Osteoblast (primary cell): ENCODE data around the gene ANKRD33. TPM values are rescaled to one million over a fixed set of nuclear protein-coding genes. Genes with fewer than 3 reads are reported as not detected.

Experiments used
- DNase-seq: peaks from one replicate; pipeline ENCODE4 v3.0.0; 2011; ENCODE audit warnings: low spot score, mixed read lengths; ENCODE audit not compliant: insufficient read length; ENCODE audit errors: missing footprints
- H2AFZ ChIP-seq: 2 replicates; pipeline ENCODE4 v1.6.0; 2011; ENCODE audit warnings: mild to moderate bottlenecking, low read length
- H3K27ac ChIP-seq: 2 replicates; pipeline ENCODE4 v1.5.1; 2011; ENCODE audit warnings: mild to moderate bottlenecking, low read depth, low read length, moderate library complexity
- H3K27me3 ChIP-seq: 2 replicates; pipeline ENCODE4 v1.6.0; 2012; ENCODE audit warnings: mild to moderate bottlenecking, control low read depth, inconsistent platforms, low read length, moderate library complexity; ENCODE audit not compliant: insufficient read depth
- H3K36me3 ChIP-seq: 2 replicates; pipeline ENCODE4 v1.5.1; 2011; ENCODE audit warnings: mild to moderate bottlenecking, low read length, control low read depth, moderate library complexity; ENCODE audit not compliant: insufficient read depth
- H3K4me1 ChIP-seq: 2 replicates; pipeline ENCODE4 v1.5.1; 2011; ENCODE audit warnings: mild to moderate bottlenecking, low read length, control low read depth, moderate library complexity; ENCODE audit not compliant: insufficient read depth
- H3K4me2 ChIP-seq: 2 replicates; pipeline ENCODE4 v1.6.0; 2011; ENCODE audit warnings: mild to moderate bottlenecking, low read length; ENCODE audit not compliant: insufficient read depth
- H3K4me3 ChIP-seq: fragments of 200-600 bp; sonication (generic); 3 replicates; pipeline ENCODE4 v1.5.1; 2012; ENCODE audit warnings: mild to moderate bottlenecking, low read length, inconsistent platforms; ENCODE audit not compliant: insufficient read depth
- H3K79me2 ChIP-seq: 2 replicates; pipeline ENCODE4 v1.6.0; 2012; ENCODE audit warnings: mild to moderate bottlenecking, low read length, control low read depth, inconsistent platforms; ENCODE audit not compliant: insufficient read depth
- H3K9me3 ChIP-seq: 2 replicates; pipeline ENCODE4 v1.5.1; 2011; ENCODE audit warnings: low read depth, low read length, control low read depth
- H4K20me1 ChIP-seq: 2 replicates; pipeline ENCODE4 v1.6.0; 2012; ENCODE audit warnings: mild to moderate bottlenecking, low read length, control low read depth; ENCODE audit not compliant: insufficient read depth
- total RNA-seq: library from RNA; depleted of rRNA; stranded (reverse); fragments of >200 nt; gene quantifications from 2 replicates; pipeline ENCODE4 v1.2.3, GENCODE V29; 2012
- TF ChIP-seq, protein P1 (sequence below): IDR thresholded peaks from 2 replicates; pipeline ENCODE4 v1.5.1; 2011; ENCODE audit warnings: mild to moderate bottlenecking, low read depth, low read length, moderate library complexity; ENCODE audit errors: extremely low read depth

Gene ANKRD33
- total RNA-seq, 1 donor = not detected

DNA sequence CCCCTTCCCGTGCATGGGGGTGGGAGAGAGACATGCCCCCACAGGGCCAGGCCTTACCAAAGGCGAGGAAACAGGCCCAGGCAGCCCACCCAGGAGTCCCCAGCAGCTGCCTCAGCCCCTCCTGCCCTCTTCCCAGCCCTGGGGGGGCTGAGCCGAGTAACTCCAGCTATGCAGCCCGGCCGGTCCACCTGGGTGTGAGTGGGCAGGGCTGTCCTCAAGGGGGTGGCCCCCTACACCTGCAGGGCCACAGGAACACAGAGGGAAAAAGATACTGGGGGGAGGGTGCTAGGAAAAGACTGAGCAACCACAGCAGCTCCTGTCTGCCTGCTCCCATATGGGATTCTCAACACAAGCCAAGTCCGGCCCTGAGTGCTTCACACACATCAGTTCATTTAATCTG lies 46.9 kb upstream of the ANKRD33 start:
- TF ChIP-seq, protein P1, sequence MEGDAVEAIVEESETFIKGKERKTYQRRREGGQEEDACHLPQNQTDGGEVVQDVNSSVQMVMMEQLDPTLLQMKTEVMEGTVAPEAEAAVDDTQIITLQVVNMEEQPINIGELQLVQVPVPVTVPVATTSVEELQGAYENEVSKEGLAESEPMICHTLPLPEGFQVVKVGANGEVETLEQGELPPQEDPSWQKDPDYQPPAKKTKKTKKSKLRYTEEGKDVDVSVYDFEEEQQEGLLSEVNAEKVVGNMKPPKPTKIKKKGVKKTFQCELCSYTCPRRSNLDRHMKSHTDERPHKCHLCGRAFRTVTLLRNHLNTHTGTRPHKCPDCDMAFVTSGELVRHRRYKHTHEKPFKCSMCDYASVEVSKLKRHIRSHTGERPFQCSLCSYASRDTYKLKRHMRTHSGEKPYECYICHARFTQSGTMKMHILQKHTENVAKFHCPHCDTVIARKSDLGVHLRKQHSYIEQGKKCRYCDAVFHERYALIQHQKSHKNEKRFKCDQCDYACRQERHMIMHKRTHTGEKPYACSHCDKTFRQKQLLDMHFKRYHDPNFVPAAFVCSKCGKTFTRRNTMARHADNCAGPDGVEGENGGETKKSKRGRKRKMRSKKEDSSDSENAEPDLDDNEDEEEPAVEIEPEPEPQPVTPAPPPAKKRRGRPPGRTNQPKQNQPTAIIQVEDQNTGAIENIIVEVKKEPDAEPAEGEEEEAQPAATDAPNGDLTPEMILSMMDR = no peak
- Histone ChIP-seq H3K4me1 (no peaks in the 10 kb centered on the region), H3K36me3 (no peaks in the 10 kb centered on the region), H4K20me1 (peaks cover 2% of the 10 kb centered on the region), H3K4me2 (no peak overlapping the region), H3K27ac (no peak overlapping the region), H2AFZ (no peak overlapping the region), H3K4me3 (no peak overlapping the region), H3K27me3 (peaks cover 72% of the 10 kb centered on the region), H3K9me3 (no peaks in the 10 kb centered on the region), H3K79me2 (no peaks in the 10 kb centered on the region)
- peak; percentile 64 for DNase-seq

- Histone ChIP-seq H3K9me3 (no peaks in the 10 kb centered on the region), H4K20me1 (peaks cover 2% of the 10 kb centered on the region), H3K27ac (no peak overlapping the region), H3K79me2 (no peaks in the 10 kb centered on the region), H3K4me3 (no peak overlapping the region), H3K27me3 (peaks cover 75% of the 10 kb centered on the region), H3K4me2 (no peak overlapping the region), H2AFZ (no peak overlapping the region), H3K36me3 (no peaks in the 10 kb centered on the region), H3K4me1 (no peaks in the 10 kb centered on the region)
- peak; percentile 82 for DNase-seq
- TF ChIP-seq, protein P1 = no peak
Measured at GRCh38 chr12:51841727-51842126, 46.2 kb upstream of the ANKRD33 start.

GRCh38 chr12:51844854-51845253 lies 43.0 kb upstream of the ANKRD33 start:
- H3K4me2 ChIP-seq = no peak overlapping the region
- TF ChIP-seq, protein P1 = no peak
- H3K27ac ChIP-seq = no peak overlapping the region
- H3K79me2 ChIP-seq = no peaks in the 10 kb centered on the region
- no peak overlapping the region for H3K4me3 ChIP-seq
- H2AFZ ChIP-seq = no peak overlapping the region
- H3K4me1 ChIP-seq = peaks cover 3% of the 10 kb centered on the region
- no peaks in the 10 kb centered on the region for H3K36me3 ChIP-seq
- DNase-seq = peak; percentile 83
- no peaks in the 10 kb centered on the region for H4K20me1 ChIP-seq
- no peaks in the 10 kb centered on the region for H3K9me3 ChIP-seq
- peaks cover 79% of the 10 kb centered on the region for H3K27me3 ChIP-seq

- H3K4me2 ChIP-seq = no peak overlapping the region
- peaks cover 3% of the 10 kb centered on the region for H3K4me1 ChIP-seq
- TF ChIP-seq, protein P1 = no peak
- H3K36me3 ChIP-seq = no peaks in the 10 kb centered on the region
- H3K27me3 ChIP-seq = peaks cover 81% of the 10 kb centered on the region
- H3K27ac ChIP-seq = no peak overlapping the region
- no peaks in the 10 kb centered on the region for H4K20me1 ChIP-seq
- no peaks in the 10 kb centered on the region for H3K79me2 ChIP-seq
- peak; percentile 65 for DNase-seq
- H2AFZ ChIP-seq = no peak overlapping the region
- no peaks in the 10 kb centered on the region for H3K9me3 ChIP-seq
- H3K4me3 ChIP-seq = no peak overlapping the region
Measured at GRCh38 chr12:51845482-51845881, 42.4 kb upstream of the ANKRD33 start.
